Transverse colon (tissue), 4 donors: ENCODE results near the gene PTPN2. TPM values are rescaled to one million over a fixed set of nuclear protein-coding genes. Genes with fewer than 3 reads are reported as not detected.

Experiments used
- DNase-seq: peaks from one replicate; pipeline ENCODE4 v3.0.0-alpha.2; 2019
- H3K27ac ChIP-seq, 4 donors: fragments of 200-600 bp; sonication (generic); 2 replicates each; pipeline ENCODE4 v1.5.1; 2016 to 2018; ENCODE audit warnings: inconsistent platforms in 4 of 4
- H3K27me3 ChIP-seq: fragments of 200-600 bp; sonication (generic); 2 replicates; pipeline ENCODE4 v1.5.1; 2017; ENCODE audit warnings: inconsistent platforms
- H3K36me3 ChIP-seq, 4 donors: fragments of 200-600 bp; sonication (generic); 2 replicates each; pipeline ENCODE4 v1.5.1; 2017 to 2019; ENCODE audit warnings: inconsistent platforms in 4 of 4
- H3K4me1 ChIP-seq, 4 donors: fragments of 200-600 bp; sonication (generic); 2 replicates each; pipeline ENCODE4 v1.5.1; 2017 to 2020; ENCODE audit warnings: inconsistent platforms in 4 of 4
- H3K4me3 ChIP-seq, 4 donors: fragments of 200-600 bp; sonication (generic); 1 replicate in 1 of 4; 2 replicates in 3 of 4; pipeline versions ENCODE4 v1.5.1 to v1.6.1; 2017 to 2019; ENCODE audit warnings: inconsistent platforms in 4 of 4
- H3K9me3 ChIP-seq, 2 donors: fragments of 200-600 bp; sonication (generic); 2 replicates each; pipeline ENCODE4 v1.5.1; 2017 to 2019; ENCODE audit warnings: inconsistent platforms in 2 of 2
- EP300 ChIP-seq: sonication (generic); formaldehyde crosslinking; IDR thresholded peaks from one replicate; pipeline ENCODE4 v1.6.1; 2017; ENCODE audit warnings: antibody characterized with exemption, low read depth
- POLR2A ChIP-seq: fragments of 450-650 bp; IDR thresholded peaks from one replicate; pipeline ENCODE4 v1.6.1; 2016; ENCODE audit warnings: antibody characterized with exemption, mild to moderate bottlenecking, moderate library complexity
- POLR2AphosphoS5 ChIP-seq, 3 donors: sonication (generic); formaldehyde crosslinking; IDR thresholded peaks; one replicate each; pipeline ENCODE4 v1.6.1; 2016; ENCODE audit warnings: antibody characterized with exemption in 3 of 3
- WGBS, 2 donors: methylation state at CpG; one replicate each; pipeline ENCODE4 v1.1.5; 2018; ENCODE audit warnings: low coverage in 1 of 2; 5-methylcytosine and 5-hydroxymethylcytosine counted together
- in situ Hi-C, 4 donors: fragments of 200-750 bp; cut with MboI; loops; one replicate each; pipeline versions ENCODE4 v1.15.0 to v1.15.1; 2017; ENCODE audit warnings: low sequenced_read_pairs in 3 of 4, low pct_ligation_motif_present in 1 of 4, low pct_unique_long_range_greater_than_20kb in 1 of 4
- intact Hi-C: fragments of 100-400 bp; cut with DNase I; formaldehyde crosslinking; loops from one replicate; pipeline ENCODE4 v1.15.1; 2023; ENCODE audit warnings: low total_unique reads
- total RNA-seq, 4 donors: library from RNA; depleted of rRNA; stranded (reverse); fragments of >200 nt; gene quantifications; one replicate each; pipeline ENCODE4 v1.1.0, GENCODE V29; 2016
- TF ChIP-seq, protein P1 (sequence below), 5 experiments: fragments of 200-600 bp in 3 of 5; fragments of 450-650 bp in 2 of 5; sonication (generic) in 3 of 5; IDR thresholded peaks; 1 replicate in 2 of 5; 2 replicates in 3 of 5; pipeline ENCODE4 v1.5.1; 2016 to 2017; ENCODE audit warnings: antibody characterized with exemption in 5 of 5, inconsistent platforms in 3 of 5, mild to moderate bottlenecking in 2 of 5, moderate library complexity in 1 of 5

PTPN2 gene
- total RNA-seq, 4 donors from 2014 or later: 10.5 to 65.7 (median 46.1) TPM

GRCh38 chr18:12786669-12787068 lies 97.4 kb downstream of the PTPN2 start:
- TF ChIP-seq, protein P1, sequence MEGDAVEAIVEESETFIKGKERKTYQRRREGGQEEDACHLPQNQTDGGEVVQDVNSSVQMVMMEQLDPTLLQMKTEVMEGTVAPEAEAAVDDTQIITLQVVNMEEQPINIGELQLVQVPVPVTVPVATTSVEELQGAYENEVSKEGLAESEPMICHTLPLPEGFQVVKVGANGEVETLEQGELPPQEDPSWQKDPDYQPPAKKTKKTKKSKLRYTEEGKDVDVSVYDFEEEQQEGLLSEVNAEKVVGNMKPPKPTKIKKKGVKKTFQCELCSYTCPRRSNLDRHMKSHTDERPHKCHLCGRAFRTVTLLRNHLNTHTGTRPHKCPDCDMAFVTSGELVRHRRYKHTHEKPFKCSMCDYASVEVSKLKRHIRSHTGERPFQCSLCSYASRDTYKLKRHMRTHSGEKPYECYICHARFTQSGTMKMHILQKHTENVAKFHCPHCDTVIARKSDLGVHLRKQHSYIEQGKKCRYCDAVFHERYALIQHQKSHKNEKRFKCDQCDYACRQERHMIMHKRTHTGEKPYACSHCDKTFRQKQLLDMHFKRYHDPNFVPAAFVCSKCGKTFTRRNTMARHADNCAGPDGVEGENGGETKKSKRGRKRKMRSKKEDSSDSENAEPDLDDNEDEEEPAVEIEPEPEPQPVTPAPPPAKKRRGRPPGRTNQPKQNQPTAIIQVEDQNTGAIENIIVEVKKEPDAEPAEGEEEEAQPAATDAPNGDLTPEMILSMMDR (IDR thresholded peaks at IDR 0.05): no peak
- no peak for DNase-seq
- no peak overlapping the region for H3K27ac ChIP-seq
- H3K4me3 ChIP-seq: no peak overlapping the region
- H3K9me3 ChIP-seq: no peaks in the 10 kb centered on the region
- in situ Hi-C loops (no loop called here), intact Hi-C loops (no loop called here)
- H3K36me3 ChIP-seq: peaks cover 0 to under 1% (median 0%) of the 10 kb centered on the region in 4 donors
- no peaks in the 10 kb centered on the region for H3K27me3 ChIP-seq
- WGBS, 2 donors: 50 to 100% methylated on average over 1 to 2 of the region's 2 CpGs
- H3K4me1 ChIP-seq: peaks cover 0 to 4% (median 0%) of the 10 kb centered on the region in 4 donors

- Histone ChIP-seq H3K4me3 (no peak overlapping the region), H3K4me1 (peaks cover 0 to 4% (median 0%) of the 10 kb centered on the region in 4 donors), H3K27me3 (no peaks in the 10 kb centered on the region), H3K9me3 (no peaks in the 10 kb centered on the region), H3K36me3 (no peaks in the 10 kb centered on the region), H3K27ac (no peak overlapping the region)
- TF ChIP-seq POLR2AphosphoS5 (IDR thresholded peaks at IDR 0.05): no peak
- TF ChIP-seq, protein P1 (IDR thresholded peaks at IDR 0.05): no peak
- no peak for TF ChIP-seq EP300
- TF ChIP-seq POLR2A: no peak
- in situ Hi-C loops: no loop called here
- 49 to 66% methylated on average over 8 of the region's 8 CpGs for WGBS, 2 donors
- peak; percentile 61 for DNase-seq
- intact Hi-C loops: no loop called here
Measured at GRCh38 chr18:12783524-12783923, 100.5 kb downstream of the PTPN2 start.

GRCh38 chr18:12782521-12782920 lies 101.5 kb downstream of the PTPN2 start:
- H3K27me3 ChIP-seq: no peaks in the 10 kb centered on the region
- H3K4me3 ChIP-seq: no peak overlapping the region
- H3K27ac ChIP-seq: no peak overlapping the region
- TF ChIP-seq POLR2AphosphoS5 (IDR thresholded peaks at IDR 0.05) (no peak), EP300 (no peak), POLR2A (no peak)
- TF ChIP-seq, protein P1 (IDR thresholded peaks at IDR 0.05): no peak
- peaks cover 0 to 4% (median 0%) of the 10 kb centered on the region in 4 donors for H3K4me1 ChIP-seq
- H3K9me3 ChIP-seq: no peaks in the 10 kb centered on the region
- DNase-seq: no peak
- intact Hi-C loops (no loop called here), in situ Hi-C loops (no loop called here)
- H3K36me3 ChIP-seq: no peaks in the 10 kb centered on the region
- 80 to 92% methylated on average over 5 to 6 of the region's 6 CpGs for WGBS, 2 donors

GRCh38 chr18:12779456-12779855 lies 104.6 kb downstream of the PTPN2 start:
- no peak for DNase-seq
- WGBS, 2 donors: 83 to 93% methylated on average over 3 to 21 of the region's 21 CpGs
- Histone ChIP-seq H3K27me3 (no peaks in the 10 kb centered on the region), H3K4me3 (no peak overlapping the region), H3K4me1 (peaks cover 0 to 4% (median 0%) of the 10 kb centered on the region in 4 donors), H3K36me3 (no peaks in the 10 kb centered on the region), H3K27ac (no peak overlapping the region), H3K9me3 (no peaks in the 10 kb centered on the region)
- TF ChIP-seq POLR2AphosphoS5 (IDR thresholded peaks at IDR 0.05) (no peak), EP300 (no peak), POLR2A (no peak)
- TF ChIP-seq, protein P1 (IDR thresholded peaks at IDR 0.05): no peak
- in situ Hi-C loops (no loop called here), intact Hi-C loops (no loop called here)
